ENCODE results near the gene PGAP2. TPM values are rescaled to one million over a fixed set of nuclear protein-coding genes. Genes with fewer than 3 reads are reported as not detected.
A peak's percentile ranks its signal among the peaks of the same experiment; 100 is the strongest.

Gene PGAP2
- total RNA-seq, 1 experiment from 2014 or later = 30.5 TPM

DNA sequence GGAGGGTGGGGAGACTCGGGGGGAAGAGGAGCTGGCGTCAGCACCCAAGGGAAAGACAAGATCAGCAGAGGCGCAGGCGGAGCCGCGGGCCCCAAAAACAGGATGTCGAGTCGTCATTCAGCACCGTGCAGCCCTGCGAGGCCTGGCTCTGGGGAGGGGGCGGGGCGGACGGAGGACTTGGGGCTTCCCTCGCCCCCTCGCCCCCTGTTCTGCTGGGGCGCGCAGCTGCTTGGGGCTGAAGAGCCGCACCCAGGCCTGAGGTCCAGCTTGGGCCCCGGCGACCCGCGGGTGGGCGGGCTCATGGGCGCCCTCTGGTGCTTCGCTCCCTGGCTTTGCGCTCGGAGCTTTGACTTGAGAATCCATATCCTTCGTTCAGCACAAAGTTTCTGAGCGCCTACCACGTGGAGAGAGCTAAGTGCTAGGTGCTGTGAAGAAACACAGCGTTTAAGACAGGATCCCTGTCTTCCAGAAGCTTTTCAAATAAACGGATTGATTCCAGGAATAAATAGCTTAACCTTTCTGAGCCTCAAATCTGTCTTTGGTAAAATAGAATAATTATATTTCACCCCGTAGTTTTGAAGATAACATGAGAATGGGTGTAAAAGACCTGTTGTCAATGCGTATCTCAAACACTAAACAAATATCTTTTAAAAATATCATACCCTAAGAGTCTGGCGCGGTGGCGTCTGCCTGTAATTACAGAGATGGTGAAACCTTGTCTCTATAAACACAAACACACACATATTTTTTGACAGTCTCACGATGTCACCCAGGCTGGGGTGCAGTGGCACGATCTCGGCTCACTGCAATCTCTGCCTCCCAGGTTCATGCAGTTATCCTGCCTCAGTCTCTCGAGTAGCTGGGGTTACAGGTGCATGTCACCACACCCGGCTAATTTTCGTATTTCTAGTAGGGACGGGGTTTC, 33.3 kb downstream of the PGAP2 start:
- ATAC-seq (peak; percentile 77), DNase-seq (ENCODE audit: low read depth, low spot score) (peak; percentile 68)
- H3K9ac ChIP-seq (ENCODE audit: low read length) = peak overlapping the region; percentile 83
- TSS peak; percentile 64 for BruUV-seq (replicated peaks)
- no peaks in the 10 kb centered on the region for H3K9me3 ChIP-seq (ENCODE audit: control insufficient read depth in 1 of 2, insufficient read depth in 1 of 2, low read depth in 1 of 2, low read length in 2 of 2)
- H3K4me3 ChIP-seq (replicated peaks in 1 of 2; ENCODE audit: low read depth in 1 of 2, low read length in 2 of 2) = peak overlapping the region; percentile 67 to 78
- no peaks in the 10 kb centered on the region for H4K20me1 ChIP-seq (ENCODE audit: insufficient read depth)
- H3K27ac ChIP-seq (ENCODE audit: low read depth, low read length) = peak overlapping the region; percentile 72
- no peaks in the 10 kb centered on the region for H3K9me2 ChIP-seq (ENCODE audit: insufficient read depth)
- H3K4me1 ChIP-seq (ENCODE audit: control insufficient read depth in 1 of 2, insufficient read depth in 2 of 2, low read length in 2 of 2) = peaks cover 14 to 48% of the 10 kb centered on the region in 2 experiments
- peaks cover 0 to 5% of the 10 kb centered on the region in 2 experiments; a peak in 1 of 4 replicates for H3K36me3 ChIP-seq (ENCODE audit: control insufficient read depth in 1 of 2, insufficient read depth in 2 of 2, low read length in 2 of 2)
- H3K4me2 ChIP-seq (ENCODE audit: low read length) = peak overlapping the region; percentile 92
- POLR2A ChIA-PET = interaction anchor here (0.7 to 1.8 kb wide), 4 partner anchors 13 to 231 kb away, joined by 3 to 4 read pairs (median 4); partner anchors contain the start of gene STIM1
- intact Hi-C loops (cut with micrococcal nuclease) = no loop called here
- peak overlapping the region; percentile 84 for H2AFZ ChIP-seq (ENCODE audit: low read depth, low read length, poor library complexity, severe bottlenecking)
- H3K79me2 ChIP-seq (ENCODE audit: insufficient read depth, low read length) = peaks cover 39% of the 10 kb centered on the region
- CTCF ChIA-PET = interaction anchor here (0.6 to 2.7 kb wide), 14 partner anchors 9 to 433 kb away, joined by 3 to 54 read pairs (median 4); partner anchors contain the start of gene STIM1
- RAD21 ChIA-PET (ENCODE audit: low non-redundant PET in 1 of 2, low total read pairs in 2 of 2, uncharacterized antibody in 2 of 2, unreplicated experiment in 2 of 2) = interaction anchor here (0.6 to 1.1 kb wide), 5 partner anchors 13 to 231 kb away, joined by 3 to 7 read pairs (median 3); no protein-coding TSS in a partner anchor
- H3K27me3 ChIP-seq (ENCODE audit: insufficient read depth, low read length) = no peaks in the 10 kb centered on the region
- peak; percentile 67 for TF ChIP-seq POLR2AphosphoS5 (IDR thresholded peaks at IDR 0.05; ENCODE audit: low read depth, low read length)
- no peak for TF ChIP-seq SRF (IDR thresholded peaks at IDR 0.05; ENCODE audit: low read depth)
- peak; percentile 78 for TF ChIP-seq ZFX (IDR thresholded peaks at IDR 0.05)
- no peak for TF ChIP-seq FOSL1 (IDR thresholded peaks at IDR 0.05; ENCODE audit: low read depth)
- no peak for TF ChIP-seq EZH2 (IDR thresholded peaks at IDR 0.05)
- TF ChIP-seq EZH2phosphoT487 (IDR thresholded peaks at IDR 0.05; ENCODE audit: borderline replicate concordance) = no peak
- TF ChIP-seq CBX3 (IDR thresholded peaks at IDR 0.05; ENCODE audit: low read depth) = peak; percentile 96
- peak; percentile 44; the same call in 1 of the 2 replicates for TF ChIP-seq EGR1 (IDR thresholded peaks at IDR 0.05; ENCODE audit: low read depth)
- TF ChIP-seq, protein P1, sequence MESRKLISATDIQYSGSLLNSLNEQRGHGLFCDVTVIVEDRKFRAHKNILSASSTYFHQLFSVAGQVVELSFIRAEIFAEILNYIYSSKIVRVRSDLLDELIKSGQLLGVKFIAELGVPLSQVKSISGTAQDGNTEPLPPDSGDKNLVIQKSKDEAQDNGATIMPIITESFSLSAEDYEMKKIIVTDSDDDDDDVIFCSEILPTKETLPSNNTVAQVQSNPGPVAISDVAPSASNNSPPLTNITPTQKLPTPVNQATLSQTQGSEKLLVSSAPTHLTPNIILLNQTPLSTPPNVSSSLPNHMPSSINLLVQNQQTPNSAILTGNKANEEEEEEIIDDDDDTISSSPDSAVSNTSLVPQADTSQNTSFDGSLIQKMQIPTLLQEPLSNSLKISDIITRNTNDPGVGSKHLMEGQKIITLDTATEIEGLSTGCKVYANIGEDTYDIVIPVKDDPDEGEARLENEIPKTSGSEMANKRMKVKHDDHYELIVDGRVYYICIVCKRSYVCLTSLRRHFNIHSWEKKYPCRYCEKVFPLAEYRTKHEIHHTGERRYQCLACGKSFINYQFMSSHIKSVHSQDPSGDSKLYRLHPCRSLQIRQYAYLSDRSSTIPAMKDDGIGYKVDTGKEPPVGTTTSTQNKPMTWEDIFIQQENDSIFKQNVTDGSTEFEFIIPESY (IDR thresholded peaks at IDR 0.05; ENCODE audit: extremely low read depth, insufficient replicate concordance, low read length) = no peak
- TF ChIP-seq, protein P2, sequence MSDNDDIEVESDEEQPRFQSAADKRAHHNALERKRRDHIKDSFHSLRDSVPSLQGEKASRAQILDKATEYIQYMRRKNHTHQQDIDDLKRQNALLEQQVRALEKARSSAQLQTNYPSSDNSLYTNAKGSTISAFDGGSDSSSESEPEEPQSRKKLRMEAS (IDR thresholded peaks at IDR 0.05) = peak; percentile 99
- TF ChIP-seq JUND (IDR thresholded peaks at IDR 0.05) = no peak
- TF ChIP-seq RAD21 (IDR thresholded peaks at IDR 0.05; ENCODE audit: low read depth) = peak; percentile 55
- TF ChIP-seq CEBPB (IDR thresholded peaks at IDR 0.05; ENCODE audit: low read depth) = no peak
- no peak for TF ChIP-seq SIN3A (IDR thresholded peaks at IDR 0.05; ENCODE audit: low read depth)
- TF ChIP-seq ELF1 (IDR thresholded peaks at IDR 0.05; ENCODE audit: borderline replicate concordance, low read depth) = no peak
- TF ChIP-seq, protein P3, sequence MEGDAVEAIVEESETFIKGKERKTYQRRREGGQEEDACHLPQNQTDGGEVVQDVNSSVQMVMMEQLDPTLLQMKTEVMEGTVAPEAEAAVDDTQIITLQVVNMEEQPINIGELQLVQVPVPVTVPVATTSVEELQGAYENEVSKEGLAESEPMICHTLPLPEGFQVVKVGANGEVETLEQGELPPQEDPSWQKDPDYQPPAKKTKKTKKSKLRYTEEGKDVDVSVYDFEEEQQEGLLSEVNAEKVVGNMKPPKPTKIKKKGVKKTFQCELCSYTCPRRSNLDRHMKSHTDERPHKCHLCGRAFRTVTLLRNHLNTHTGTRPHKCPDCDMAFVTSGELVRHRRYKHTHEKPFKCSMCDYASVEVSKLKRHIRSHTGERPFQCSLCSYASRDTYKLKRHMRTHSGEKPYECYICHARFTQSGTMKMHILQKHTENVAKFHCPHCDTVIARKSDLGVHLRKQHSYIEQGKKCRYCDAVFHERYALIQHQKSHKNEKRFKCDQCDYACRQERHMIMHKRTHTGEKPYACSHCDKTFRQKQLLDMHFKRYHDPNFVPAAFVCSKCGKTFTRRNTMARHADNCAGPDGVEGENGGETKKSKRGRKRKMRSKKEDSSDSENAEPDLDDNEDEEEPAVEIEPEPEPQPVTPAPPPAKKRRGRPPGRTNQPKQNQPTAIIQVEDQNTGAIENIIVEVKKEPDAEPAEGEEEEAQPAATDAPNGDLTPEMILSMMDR (IDR thresholded peaks at IDR 0.05 in 2 of 3, conservative IDR thresholded peaks at IDR 0.05 in 1 of 3; ENCODE audit: borderline replicate concordance in 1 of 3, insufficient read depth in 1 of 3, low read depth in 2 of 3, low read length in 2 of 3) = peak; percentile 62 to 73 (median 72); a peak in 5 of 6 replicates
- no peak for TF ChIP-seq YY1 (IDR thresholded peaks at IDR 0.05; ENCODE audit: extremely low read depth, insufficient replicate concordance, low read depth, low read length)
- TF ChIP-seq SP1 (IDR thresholded peaks at IDR 0.05; ENCODE audit: low read depth) = no peak; the same call in none of the 2 replicates
- TF ChIP-seq, protein P4, sequence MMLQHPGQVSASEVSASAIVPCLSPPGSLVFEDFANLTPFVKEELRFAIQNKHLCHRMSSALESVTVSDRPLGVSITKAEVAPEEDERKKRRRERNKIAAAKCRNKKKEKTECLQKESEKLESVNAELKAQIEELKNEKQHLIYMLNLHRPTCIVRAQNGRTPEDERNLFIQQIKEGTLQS (IDR thresholded peaks at IDR 0.05) = no peak
- TF ChIP-seq TCF7L2 (IDR thresholded peaks at IDR 0.05; ENCODE audit: borderline replicate concordance, extremely low read depth, insufficient read depth, insufficient read length) = no peak
- no peak for TF ChIP-seq POLR2A (IDR thresholded peaks at IDR 0.05; ENCODE audit: borderline replicate concordance, extremely low read depth, insufficient read depth, insufficient read length)
- no peak for TF ChIP-seq ZNF274 (IDR thresholded peaks at IDR 0.05; ENCODE audit: low read depth, low read length)

All from HCT116 (cell line).